ENCODE data around the gene ZNF211.

ZNF211 gene

DNA sequence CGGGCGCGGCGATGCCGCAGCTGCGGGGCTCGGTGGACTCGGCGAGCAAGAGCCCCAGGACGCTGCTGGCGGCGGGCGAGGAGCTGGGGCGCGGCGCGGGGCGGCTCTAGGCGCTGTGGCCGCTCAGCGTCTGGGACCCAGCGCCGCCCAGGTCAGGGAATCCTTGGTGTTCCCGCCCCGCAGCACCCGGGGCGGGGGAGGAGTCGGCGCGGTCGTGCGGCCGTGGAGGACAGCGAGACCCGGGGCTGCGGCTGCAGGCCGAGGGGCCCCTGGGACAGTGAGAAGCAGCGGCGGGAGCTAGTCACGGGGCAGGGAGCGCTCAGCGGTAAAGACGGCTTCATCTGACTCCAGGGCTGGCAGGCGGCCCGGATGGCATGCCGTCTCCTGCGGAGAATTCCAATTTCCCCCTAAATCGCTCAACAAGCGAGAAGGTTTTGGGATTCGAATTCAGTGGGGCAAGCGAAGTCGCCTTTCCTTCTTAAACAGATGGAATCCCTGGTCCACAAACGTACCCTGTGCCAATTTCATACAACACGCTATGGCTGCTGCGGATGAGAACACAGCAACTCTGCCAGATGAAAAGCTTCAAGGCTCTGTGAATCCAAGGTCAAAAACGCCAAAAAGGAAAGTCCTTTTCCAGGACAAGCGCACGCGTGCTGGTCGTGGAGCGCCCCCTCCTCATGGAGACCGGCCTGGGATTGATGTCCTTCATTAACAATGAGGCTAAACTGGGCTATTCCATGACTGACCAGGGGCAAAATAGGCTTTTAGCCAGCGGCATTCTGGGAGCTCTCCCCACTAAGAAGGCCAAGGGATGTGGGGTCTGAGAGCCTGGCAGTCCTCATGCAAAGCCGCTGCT, 31.5 kb downstream of the ZNF211 start:
- DNase-seq, result peak; percentile 13

DNA sequence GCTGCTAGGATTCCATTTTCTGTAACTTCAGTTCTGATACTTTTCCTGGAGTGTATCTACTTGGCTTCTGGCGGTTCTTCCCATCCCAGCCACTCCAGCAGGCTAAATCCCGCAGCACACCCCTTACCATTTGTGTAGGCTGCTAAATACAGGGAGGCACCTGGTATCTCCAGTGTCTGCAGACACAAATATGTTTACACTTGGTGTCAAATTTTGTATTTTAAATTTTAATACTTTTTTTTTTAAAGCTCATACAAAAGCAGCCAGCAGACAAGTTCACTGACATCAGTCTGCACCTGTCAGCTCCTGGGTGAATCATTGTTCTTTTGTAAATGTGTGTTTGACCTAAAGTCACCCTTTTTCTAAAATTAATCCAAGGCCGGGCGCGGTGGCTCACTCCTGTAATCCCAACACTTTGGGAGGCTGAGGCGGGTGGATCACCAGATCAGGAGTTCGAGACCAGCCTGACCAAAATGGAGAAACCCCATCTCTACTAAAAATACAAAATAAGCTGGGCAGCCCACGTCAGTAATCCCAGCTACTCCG, 32.4 kb downstream of the ZNF211 start:
- DNase-seq, result no peak

DNA sequence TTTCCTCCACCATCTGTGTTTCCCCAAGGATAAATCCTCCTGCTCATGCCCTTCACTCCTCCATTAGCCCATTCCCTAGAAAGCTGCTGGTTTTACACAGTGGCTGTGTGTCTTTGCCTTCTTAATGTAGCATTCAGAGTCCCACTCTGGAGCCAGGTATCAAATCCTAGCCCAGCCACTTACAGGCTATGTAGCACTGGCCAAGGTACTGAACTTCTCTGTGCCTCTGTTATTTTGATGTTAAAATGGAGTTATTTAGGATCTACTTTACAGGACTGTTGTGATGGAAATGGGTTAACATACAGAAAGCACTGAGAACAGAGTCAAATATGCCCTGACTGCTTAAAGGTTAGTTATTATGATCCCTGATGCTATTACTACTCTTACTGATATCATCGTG, 34.3 kb downstream of the ZNF211 start:
- DNase-seq, result no peak

DNA sequence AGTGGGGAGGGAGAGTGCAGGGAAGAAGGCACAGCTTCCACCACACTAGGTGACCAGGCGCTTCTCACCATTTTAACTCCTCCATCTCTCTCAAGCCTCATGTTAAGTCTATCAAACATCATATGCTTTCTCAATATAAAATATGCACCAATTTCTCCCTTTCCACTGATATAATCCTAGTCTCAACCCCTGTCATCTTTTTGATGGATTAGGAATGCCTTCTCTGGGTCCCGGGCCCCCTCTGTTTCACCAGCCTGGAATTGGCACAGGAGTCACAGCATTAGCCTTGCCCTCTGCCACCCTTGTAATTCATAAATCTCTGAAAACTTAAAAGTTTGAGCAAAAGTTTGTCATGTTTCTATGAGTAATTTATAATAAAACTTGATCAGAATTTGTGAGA, 35.7 kb downstream of the ZNF211 start, which contains the start of gene ZSCAN4:
ZSCAN4 (plus strand) TSS at position 301 of the 400 bp plus-strand sequence. CDS start 7,211 bp downstream, outside the sequence.
- DNase-seq, result no peak

DNA sequence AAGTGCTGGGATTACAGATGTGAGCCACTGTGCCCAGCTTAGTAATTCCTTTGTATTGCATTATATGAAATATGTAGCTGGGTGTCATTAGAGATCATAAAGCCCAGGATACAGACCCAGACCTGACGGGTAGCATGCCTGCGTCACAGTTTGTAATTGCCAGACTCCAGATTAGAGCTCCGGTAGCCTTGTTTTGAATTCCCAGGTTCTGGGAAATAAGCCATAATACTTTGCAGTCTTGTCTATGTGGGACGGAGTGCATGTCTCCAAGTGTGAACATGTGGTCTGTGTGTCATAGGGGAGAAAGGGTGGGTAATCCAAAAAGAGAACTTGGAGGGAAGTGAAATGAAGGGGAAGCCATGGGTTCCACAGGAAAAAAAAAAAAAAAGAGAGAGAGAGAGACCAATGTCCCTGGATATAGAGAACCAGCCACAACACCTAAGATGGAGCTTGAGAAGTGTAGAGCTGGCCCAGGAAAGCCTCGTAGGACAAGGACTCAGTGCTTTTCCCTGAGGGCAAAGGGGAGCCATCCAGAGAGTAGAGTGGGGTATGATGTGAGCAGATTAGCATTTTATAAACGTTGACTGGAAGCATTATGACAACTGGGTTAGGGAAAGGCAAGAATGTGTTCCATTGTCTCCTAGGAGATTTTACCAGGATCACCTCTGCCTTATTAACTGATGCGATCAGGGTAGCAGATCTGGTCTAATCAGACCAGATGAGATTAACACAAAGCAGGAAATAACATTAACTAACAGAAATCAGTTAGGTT, 38.3 kb downstream of the ZNF211 start:
- no peak for DNase-seq

DNA sequence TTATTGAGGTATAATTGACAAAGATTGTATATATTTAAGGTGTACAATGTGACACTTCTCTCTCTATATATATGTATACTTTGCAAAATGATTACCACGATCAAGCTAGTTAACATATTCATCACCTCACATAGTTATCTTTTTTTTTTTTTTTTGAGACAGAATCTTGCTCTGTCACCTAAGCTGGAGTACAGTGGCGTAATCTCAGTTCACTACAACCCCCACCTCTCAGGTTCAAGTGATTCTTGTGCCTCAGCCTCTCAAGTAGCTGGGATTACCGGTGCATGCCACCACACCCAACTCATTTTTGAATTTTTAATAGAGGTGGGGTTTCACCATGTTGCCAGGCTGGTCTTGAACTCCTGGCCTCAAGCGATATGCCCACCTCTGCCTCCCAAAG, 39.5 kb downstream of the ZNF211 start:
- DNase-seq, result no peak

DNA sequence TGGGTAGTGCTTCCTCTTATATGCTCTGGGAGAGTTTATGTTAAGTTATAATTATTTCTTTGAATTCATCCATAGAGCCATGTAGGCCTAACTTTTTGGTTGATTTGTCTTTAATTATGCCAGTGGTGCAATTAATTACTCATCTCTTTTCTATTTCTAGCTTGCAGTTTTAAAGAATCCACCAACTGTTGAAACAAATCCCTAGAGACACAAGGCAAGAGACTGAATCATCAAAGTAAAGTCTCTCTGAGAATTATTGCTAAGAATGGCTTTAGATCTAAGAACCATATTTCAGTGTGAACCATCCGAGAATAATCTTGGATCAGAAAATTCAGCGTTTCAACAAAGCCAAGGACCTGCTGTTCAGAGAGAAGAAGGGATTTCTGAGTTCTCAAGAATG, 42.9 kb downstream of the ZNF211 start:
- no peak for DNase-seq

DNA sequence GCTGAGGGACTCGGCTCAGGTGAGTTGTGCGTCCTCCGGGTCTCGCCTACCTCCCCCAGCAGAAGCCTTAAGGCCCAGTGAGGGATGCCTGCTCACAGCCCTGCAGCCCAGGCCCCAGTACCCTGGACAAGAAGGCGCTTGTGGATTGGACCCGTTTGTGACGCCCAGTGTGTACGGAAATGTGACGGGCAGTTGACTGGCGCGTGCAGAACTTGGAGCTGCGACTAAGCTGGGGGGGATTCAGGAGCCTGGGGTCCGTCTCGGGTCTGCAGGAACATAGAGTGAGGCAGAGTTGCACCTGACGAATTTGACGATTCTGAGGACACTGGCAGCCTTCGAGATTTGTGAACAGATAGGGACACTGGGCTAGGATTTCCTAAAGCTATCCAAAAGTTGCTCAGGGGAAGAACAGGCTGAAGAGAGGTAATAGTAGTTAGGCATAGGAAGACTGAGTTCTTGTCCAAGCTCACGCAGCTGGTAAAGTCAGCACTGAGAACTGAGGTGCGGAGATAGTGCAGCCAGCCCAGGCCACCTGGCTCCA, 49.3 kb downstream of the ZNF211 start:
- DNase-seq, result no peak

DNA sequence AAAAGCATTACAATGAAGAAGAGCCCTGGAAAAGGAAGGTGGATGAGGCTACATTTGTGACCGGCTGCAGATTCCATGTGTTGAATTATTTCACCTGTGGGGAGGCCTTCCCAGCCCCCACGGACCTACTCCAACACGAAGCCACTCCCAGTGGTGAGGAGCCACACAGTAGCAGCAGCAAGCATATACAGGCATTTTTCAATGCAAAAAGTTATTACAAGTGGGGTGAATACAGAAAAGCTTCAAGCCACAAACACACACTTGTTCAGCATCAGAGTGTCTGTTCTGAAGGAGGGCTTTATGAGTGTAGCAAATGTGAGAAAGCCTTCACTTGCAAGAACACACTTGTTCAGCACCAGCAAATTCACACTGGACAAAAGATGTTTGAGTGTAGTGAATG, 53.8 kb downstream of the ZNF211 start:
- no peak for DNase-seq

DNA sequence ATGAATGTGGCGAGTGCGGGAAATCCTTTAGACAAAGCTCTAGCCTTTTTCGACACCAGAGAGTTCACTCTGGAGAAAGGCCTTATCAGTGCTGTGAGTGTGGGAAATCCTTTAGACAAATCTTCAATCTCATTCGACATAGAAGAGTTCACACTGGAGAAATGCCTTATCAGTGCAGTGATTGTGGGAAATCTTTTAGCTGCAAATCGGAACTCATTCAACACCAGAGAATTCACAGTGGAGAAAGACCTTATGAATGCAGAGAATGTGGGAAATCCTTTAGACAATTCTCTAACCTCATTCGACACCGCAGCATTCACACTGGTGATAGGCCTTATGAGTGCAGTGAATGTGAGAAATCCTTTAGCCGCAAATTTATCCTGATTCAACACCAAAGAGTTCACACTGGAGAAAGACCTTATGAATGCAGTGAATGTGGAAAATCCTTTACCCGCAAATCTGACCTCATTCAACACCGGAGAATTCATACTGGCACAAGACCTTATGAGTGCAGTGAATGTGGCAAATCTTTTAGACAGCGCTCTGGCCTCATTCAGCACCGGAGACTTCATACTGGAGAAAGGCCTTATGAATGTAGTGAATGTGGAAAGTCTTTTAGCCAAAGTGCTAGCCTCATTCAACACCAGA, 54.5 kb downstream of the ZNF211 start:
- DNase-seq, result no peak

DNA sequence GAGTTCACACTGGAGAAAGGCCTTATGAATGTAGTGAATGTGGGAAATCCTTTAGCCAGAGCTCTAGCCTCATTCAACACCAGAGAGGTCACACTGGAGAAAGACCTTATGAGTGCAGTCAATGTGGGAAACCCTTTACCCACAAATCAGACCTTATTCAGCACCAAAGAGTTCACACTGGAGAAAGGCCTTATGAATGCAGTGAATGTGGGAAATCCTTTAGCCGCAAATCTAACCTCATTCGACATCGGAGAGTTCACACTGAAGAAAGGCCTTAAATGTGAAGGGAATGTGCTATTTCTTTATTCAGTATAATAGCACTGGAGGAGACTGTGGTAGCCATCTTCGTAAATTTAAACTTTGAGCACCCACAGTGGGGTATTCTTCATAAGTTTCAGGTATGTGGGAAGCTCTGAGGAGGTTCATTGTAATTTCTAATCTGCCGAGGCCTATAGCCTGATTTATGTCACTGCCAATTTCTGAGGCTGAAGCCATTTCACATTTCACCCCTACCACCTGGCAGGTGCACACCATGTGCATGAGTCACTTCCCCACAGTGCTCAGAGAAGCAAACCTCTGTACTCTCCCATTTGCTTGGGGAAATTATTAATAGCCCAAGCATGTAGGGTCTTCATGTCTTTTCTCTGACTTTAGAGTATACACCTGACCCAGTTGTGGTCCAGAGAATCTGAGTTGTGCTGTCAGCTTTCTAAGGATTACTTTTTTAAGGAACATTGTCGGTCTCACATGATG, 55.2 kb downstream of the ZNF211 start:
- no peak for DNase-seq

DNA sequence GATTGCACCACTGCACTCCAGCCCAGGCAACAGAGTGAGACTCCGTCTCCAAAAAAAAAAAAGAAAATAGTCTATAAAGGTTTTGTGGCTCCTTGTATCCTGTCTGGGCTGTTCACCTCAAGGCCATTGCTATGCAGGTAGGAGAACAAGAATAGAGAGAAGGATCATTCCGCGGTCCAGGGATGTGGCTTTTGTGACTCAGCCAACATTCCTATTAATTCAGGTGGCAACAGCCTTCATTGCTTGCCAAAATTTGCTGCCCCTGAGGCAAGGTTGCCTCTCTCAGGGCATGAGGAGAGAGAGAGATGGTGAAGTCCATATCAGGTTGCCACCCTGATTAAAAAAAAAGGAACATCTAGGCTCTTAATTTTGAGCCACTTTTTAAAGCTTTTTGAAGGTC, 56.8 kb downstream of the ZNF211 start:
- no peak for DNase-seq
